Measurements from ENCODE around the gene RPL22. TPM values are rescaled to one million over a fixed set of nuclear protein-coding genes. Genes with fewer than 3 reads are reported as not detected.

The RPL22 gene
- total RNA-seq, 4 donors from 2014 or later = 75.5 to 237 (median 192) TPM

DNA sequence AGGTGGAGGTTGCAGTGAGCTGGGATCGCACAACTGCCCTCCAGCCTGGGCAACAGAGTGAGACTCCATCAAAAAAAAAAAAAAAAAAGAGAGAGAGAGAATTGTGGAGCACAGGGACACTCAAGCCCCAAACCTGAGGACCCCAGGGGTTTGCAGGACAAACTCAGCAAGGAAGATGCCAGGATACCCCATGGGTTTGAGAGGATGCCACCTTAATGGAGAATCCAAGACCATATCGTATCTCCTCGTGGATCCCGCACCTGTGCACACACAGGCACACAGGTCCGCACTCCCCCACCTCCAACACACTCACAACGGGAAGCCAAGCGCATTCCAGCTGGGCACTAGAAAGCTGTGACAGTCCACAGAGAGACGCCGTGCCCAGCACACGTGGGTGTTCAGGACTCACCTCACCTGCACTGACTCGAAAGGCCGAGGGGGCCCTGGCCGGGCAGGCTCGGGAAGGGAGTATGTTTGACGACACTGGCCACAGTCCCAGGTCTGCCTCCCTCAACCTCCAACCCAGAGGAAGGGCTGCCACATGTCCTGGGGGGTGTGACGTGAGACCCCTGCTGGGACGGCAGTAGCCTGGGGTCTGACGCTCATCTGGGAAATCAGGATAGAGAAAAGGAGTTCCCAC is 30.3 kb downstream of the RPL22 start:
- H3K36me3 ChIP-seq = no peaks in the 10 kb centered on the region
- no peaks in the 10 kb centered on the region for H3K9me3 ChIP-seq
- peaks cover 0 to 5% (median 0%) of the 10 kb centered on the region in 3 donors for H3K4me1 ChIP-seq
- intact Hi-C loops (cut with DNase I) = no loop called here
- no peak for DNase-seq
- TF ChIP-seq POLR2A (IDR thresholded peaks at IDR 0.05) = no peak
- TF ChIP-seq, protein P1, sequence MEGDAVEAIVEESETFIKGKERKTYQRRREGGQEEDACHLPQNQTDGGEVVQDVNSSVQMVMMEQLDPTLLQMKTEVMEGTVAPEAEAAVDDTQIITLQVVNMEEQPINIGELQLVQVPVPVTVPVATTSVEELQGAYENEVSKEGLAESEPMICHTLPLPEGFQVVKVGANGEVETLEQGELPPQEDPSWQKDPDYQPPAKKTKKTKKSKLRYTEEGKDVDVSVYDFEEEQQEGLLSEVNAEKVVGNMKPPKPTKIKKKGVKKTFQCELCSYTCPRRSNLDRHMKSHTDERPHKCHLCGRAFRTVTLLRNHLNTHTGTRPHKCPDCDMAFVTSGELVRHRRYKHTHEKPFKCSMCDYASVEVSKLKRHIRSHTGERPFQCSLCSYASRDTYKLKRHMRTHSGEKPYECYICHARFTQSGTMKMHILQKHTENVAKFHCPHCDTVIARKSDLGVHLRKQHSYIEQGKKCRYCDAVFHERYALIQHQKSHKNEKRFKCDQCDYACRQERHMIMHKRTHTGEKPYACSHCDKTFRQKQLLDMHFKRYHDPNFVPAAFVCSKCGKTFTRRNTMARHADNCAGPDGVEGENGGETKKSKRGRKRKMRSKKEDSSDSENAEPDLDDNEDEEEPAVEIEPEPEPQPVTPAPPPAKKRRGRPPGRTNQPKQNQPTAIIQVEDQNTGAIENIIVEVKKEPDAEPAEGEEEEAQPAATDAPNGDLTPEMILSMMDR (IDR thresholded peaks at IDR 0.05) = no peak
- no peak overlapping the region for H3K27ac ChIP-seq
- peaks cover 0 to 98% (median 0%) of the 10 kb centered on the region in 4 donors for H3K27me3 ChIP-seq
- WGBS, 2 donors = 61 to 100% methylated on average over 2 to 6 of the region's 18 CpGs
- no peak overlapping the region for H3K4me3 ChIP-seq

DNA sequence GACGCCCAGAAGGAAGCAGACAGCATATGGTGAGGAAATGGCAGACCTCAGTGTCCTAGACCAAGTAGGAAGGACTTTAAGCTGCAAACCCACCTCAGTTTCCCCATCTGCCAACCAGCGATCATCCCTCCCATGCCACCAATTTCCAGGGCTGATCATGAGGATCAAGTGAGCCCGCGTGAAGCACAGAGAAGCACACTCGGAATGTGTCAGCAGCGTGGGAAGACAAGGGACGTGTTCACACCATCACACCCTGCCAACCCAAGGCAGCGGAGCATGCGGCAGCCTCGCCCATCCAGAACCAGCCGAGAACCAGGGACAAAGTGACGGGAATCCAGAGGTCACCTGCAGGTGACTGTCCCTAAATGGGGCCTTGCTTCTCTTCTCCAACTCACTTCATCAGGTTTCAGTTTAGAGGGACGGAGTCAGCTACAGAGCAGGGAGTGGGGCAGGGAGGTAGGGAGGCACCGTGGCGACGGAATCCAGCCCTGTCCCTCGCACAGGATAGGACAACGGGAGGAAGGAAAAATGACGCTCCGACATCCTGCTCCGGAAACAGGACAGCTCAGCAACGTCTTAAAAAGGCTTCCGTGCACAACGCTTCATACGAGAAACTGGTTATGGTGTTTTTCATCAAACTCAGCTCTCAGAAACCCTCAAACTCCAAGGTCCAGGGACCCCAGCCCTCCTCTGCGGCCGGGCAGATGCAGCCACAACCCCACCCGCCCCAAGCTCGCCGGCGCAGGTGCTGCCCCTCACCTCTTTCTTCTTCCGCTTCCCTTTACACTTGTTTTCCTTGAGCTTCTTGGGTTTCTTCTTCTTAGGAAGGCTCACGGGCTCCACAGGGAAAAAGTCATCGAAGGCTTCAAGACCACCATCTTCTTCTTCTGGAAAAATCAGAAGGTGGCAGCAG is 31.7 kb downstream of the RPL22 start:
- no peak for DNase-seq

DNA sequence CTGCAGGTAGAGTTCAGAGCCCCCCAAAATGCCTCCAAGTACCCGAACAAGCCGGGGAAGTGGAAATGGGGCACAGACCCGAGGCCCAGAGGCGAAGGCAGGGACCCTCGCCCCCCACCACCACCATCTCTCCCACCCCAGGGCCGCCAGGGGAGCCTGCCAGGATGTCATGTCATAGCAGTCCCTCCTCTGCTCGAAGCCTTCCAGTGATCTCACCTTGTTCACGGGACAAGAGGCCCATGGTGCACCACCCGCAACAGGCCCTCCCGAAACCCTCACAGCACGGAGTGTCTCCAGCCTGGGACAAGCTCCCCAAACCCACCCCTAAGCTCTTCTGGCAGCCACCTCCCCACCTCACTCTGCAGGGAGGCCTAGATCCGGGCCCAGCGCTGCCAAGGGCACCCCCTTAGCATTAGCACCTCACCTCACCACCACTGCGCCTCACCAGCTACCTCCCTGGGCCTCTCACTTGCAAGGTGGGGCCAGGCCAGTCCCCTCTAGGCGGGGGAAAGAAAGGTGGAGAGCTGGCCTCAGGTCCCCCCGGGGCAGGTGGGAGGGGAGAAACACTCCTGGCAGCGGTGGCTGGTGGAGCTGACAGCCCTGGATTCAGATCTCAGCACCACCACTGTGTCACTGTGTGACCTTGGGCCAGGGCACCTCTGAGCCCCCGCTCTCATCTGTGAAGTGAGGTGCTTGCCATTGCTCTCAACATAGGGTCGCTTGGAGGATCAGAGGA is 32.6 kb downstream of the RPL22 start:
- no peaks in the 10 kb centered on the region for H3K36me3 ChIP-seq
- H3K4me1 ChIP-seq = peaks cover 0 to 5% (median 0%) of the 10 kb centered on the region in 3 donors
- TF ChIP-seq, protein P1 (IDR thresholded peaks at IDR 0.05) = no peak
- no peak for TF ChIP-seq POLR2A (IDR thresholded peaks at IDR 0.05)
- H3K27me3 ChIP-seq = peaks cover 0 to 99% (median 0%) of the 10 kb centered on the region in 4 donors
- 56 to 66% methylated on average over 5 to 7 of the region's 19 CpGs for WGBS, 2 donors
- H3K4me3 ChIP-seq = no peak overlapping the region
- H3K27ac ChIP-seq = no peak overlapping the region
- DNase-seq = no peak
- no peaks in the 10 kb centered on the region for H3K9me3 ChIP-seq
- intact Hi-C loops (cut with DNase I) = no loop called here

More for the DNA sequence above, 31.7 kb downstream of the RPL22 start:
- TF ChIP-seq POLR2A (IDR thresholded peaks at IDR 0.05) = no peak
- TF ChIP-seq, protein P1 (IDR thresholded peaks at IDR 0.05) = no peak
- H3K9me3 ChIP-seq = no peaks in the 10 kb centered on the region
- intact Hi-C loops (cut with DNase I) = no loop called here
- H3K4me1 ChIP-seq = peaks cover 0 to 5% (median 0%) of the 10 kb centered on the region in 3 donors
- H3K4me3 ChIP-seq = no peak overlapping the region
- no peaks in the 10 kb centered on the region for H3K36me3 ChIP-seq
- no peak overlapping the region for H3K27ac ChIP-seq
- peaks cover 0 to 99% (median 0%) of the 10 kb centered on the region in 4 donors for H3K27me3 ChIP-seq
- WGBS, 2 donors = 70% methylated on average over 30 to 32 of the region's 34 CpGs

DNA sequence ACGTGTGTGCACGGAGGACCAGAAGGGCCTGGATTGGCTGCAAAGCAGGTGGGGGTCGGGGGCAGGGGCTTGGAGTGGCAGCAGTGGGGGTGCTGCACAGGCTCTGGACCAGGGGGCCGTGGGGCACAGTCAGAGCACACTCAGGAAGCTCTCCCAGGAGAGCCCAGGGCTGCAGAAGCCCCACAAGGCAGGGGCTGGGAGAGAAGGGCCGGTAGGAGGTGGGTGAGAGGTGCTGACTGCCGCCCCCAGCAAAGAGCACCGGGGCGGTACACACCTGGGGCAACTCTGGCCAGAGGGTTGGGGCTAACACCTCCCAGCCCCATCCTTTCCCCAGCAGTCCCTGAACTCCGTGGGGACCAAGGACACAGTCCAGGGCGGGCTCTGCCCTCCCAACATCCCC is 33.2 kb downstream of the RPL22 start:
- H3K9me3 ChIP-seq = no peaks in the 10 kb centered on the region
- intact Hi-C loops (cut with DNase I) = no loop called here
- no peaks in the 10 kb centered on the region for H3K36me3 ChIP-seq
- no peak for DNase-seq
- H3K27me3 ChIP-seq = peaks cover 0 to 99% (median 1%) of the 10 kb centered on the region in 4 donors
- H3K4me1 ChIP-seq = peaks cover 0 to 9% (median 0%) of the 10 kb centered on the region in 3 donors
- WGBS, 2 donors = 46 to 83% methylated on average over 2 to 4 of the region's 10 CpGs
- TF ChIP-seq POLR2A (IDR thresholded peaks at IDR 0.05) = no peak
- TF ChIP-seq, protein P1 (IDR thresholded peaks at IDR 0.05) = no peak
- no peak overlapping the region for H3K27ac ChIP-seq
- H3K4me3 ChIP-seq = no peak overlapping the region

Data from esophagus squamous epithelium (tissue), 5 donors.